ENCODE measurements around the gene CRACDL.

- TF ChIP-seq POLR2A (IDR thresholded peaks at IDR 0.05), result no peak
- no peak for TF ChIP-seq CTCF (IDR thresholded peaks at IDR 0.05)
These were observed 61.8 kb downstream of the CRACDL start for GRCh38 chr2:98874186-98874689.

Measured in prostate gland (tissue), 2 donors.